ENCODE measurements around the gene RNF19B. TPM values are rescaled to one million over a fixed set of nuclear protein-coding genes. Genes with fewer than 3 reads are reported as not detected.

Gene RNF19B
- total and polyA plus RNA-seq, 2 of the 8 experiments (the other 6 are each of a cell fraction or from before 2014, with no cell fraction given) = 9.2 to 11.2 TPM

DNA sequence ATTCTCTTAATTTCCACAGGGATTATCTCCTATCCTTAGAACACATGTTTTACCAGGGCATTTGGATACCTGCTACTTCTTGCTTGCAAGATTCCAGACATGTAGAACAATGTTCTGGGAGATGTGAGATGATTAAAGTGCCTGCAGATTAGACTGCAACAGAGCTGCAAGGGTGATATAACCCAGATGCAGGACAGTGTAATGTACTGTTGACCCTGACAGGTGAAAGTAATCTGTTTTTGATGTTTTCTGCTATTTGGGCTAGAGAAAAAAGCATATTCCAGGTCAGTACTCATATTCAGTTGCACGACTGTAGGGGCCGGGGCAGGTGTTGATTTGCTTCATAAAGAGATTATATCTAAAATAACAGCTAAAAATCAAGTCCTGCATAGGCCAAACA is 36.3 kb downstream of the RNF19B start (continued):
- TF ChIP-seq, protein P1, sequence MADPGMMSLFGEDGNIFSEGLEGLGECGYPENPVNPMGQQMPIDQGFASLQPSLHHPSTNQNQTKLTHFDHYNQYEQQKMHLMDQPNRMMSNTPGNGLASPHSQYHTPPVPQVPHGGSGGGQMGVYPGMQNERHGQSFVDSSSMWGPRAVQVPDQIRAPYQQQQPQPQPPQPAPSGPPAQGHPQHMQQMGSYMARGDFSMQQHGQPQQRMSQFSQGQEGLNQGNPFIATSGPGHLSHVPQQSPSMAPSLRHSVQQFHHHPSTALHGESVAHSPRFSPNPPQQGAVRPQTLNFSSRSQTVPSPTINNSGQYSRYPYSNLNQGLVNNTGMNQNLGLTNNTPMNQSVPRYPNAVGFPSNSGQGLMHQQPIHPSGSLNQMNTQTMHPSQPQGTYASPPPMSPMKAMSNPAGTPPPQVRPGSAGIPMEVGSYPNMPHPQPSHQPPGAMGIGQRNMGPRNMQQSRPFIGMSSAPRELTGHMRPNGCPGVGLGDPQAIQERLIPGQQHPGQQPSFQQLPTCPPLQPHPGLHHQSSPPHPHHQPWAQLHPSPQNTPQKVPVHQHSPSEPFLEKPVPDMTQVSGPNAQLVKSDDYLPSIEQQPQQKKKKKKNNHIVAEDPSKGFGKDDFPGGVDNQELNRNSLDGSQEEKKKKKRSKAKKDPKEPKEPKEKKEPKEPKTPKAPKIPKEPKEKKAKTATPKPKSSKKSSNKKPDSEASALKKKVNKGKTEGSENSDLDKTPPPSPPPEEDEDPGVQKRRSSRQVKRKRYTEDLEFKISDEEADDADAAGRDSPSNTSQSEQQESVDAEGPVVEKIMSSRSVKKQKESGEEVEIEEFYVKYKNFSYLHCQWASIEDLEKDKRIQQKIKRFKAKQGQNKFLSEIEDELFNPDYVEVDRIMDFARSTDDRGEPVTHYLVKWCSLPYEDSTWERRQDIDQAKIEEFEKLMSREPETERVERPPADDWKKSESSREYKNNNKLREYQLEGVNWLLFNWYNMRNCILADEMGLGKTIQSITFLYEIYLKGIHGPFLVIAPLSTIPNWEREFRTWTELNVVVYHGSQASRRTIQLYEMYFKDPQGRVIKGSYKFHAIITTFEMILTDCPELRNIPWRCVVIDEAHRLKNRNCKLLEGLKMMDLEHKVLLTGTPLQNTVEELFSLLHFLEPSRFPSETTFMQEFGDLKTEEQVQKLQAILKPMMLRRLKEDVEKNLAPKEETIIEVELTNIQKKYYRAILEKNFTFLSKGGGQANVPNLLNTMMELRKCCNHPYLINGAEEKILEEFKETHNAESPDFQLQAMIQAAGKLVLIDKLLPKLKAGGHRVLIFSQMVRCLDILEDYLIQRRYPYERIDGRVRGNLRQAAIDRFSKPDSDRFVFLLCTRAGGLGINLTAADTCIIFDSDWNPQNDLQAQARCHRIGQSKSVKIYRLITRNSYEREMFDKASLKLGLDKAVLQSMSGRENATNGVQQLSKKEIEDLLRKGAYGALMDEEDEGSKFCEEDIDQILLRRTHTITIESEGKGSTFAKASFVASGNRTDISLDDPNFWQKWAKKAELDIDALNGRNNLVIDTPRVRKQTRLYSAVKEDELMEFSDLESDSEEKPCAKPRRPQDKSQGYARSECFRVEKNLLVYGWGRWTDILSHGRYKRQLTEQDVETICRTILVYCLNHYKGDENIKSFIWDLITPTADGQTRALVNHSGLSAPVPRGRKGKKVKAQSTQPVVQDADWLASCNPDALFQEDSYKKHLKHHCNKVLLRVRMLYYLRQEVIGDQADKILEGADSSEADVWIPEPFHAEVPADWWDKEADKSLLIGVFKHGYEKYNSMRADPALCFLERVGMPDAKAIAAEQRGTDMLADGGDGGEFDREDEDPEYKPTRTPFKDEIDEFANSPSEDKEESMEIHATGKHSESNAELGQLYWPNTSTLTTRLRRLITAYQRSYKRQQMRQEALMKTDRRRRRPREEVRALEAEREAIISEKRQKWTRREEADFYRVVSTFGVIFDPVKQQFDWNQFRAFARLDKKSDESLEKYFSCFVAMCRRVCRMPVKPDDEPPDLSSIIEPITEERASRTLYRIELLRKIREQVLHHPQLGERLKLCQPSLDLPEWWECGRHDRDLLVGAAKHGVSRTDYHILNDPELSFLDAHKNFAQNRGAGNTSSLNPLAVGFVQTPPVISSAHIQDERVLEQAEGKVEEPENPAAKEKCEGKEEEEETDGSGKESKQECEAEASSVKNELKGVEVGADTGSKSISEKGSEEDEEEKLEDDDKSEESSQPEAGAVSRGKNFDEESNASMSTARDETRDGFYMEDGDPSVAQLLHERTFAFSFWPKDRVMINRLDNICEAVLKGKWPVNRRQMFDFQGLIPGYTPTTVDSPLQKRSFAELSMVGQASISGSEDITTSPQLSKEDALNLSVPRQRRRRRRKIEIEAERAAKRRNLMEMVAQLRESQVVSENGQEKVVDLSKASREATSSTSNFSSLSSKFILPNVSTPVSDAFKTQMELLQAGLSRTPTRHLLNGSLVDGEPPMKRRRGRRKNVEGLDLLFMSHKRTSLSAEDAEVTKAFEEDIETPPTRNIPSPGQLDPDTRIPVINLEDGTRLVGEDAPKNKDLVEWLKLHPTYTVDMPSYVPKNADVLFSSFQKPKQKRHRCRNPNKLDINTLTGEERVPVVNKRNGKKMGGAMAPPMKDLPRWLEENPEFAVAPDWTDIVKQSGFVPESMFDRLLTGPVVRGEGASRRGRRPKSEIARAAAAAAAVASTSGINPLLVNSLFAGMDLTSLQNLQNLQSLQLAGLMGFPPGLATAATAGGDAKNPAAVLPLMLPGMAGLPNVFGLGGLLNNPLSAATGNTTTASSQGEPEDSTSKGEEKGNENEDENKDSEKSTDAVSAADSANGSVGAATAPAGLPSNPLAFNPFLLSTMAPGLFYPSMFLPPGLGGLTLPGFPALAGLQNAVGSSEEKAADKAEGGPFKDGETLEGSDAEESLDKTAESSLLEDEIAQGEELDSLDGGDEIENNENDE (IDR thresholded peaks at IDR 0.05; ENCODE audit: insufficient replicate concordance, low read length) = no peak
- no peak for TF ChIP-seq SAP30 (IDR thresholded peaks at IDR 0.05; ENCODE audit: insufficient read depth, insufficient replicate concordance, low read length)
- TF ChIP-seq YY1 (IDR thresholded peaks at IDR 0.05; ENCODE audit: low read depth, low read length) = no peak
- TF ChIP-seq RAD21 (IDR thresholded peaks at IDR 0.05 in 1 of 2, conservative IDR thresholded peaks at IDR 0.05 in 1 of 2; ENCODE audit: low read depth in 2 of 2, low read length in 2 of 2) = no peak
- no peak for TF ChIP-seq CBX5 (IDR thresholded peaks at IDR 0.05; ENCODE audit: low read depth, low read length)
- TF ChIP-seq CHD1 (IDR thresholded peaks at IDR 0.05; ENCODE audit: low read depth, low read length) = no peak
- no peak for TF ChIP-seq EP300 (IDR thresholded peaks at IDR 0.05; ENCODE audit: borderline replicate concordance in 1 of 2, low read depth in 2 of 2, low read length in 2 of 2)
